ENCODE measurements around the gene LAD1.

DNA sequence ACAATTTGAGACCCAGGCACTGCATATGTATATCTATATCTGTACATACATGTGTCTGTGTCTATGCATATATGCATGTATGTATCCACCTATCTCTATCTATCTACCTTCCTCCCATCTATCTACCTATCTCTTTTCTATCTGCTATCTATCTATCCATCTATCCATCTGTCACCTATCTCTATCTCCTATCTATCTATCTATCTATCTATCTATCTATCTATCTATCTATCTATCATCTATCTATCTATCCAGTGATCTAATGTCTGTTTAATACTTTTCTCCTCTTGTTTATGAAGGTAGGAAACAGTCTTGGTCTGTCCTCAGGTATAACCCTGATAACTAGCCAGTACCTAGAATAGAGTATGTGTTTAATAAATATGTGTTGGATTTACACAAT is 47.5 kb downstream of the LAD1 start:
- TF ChIP-seq, protein P1, sequence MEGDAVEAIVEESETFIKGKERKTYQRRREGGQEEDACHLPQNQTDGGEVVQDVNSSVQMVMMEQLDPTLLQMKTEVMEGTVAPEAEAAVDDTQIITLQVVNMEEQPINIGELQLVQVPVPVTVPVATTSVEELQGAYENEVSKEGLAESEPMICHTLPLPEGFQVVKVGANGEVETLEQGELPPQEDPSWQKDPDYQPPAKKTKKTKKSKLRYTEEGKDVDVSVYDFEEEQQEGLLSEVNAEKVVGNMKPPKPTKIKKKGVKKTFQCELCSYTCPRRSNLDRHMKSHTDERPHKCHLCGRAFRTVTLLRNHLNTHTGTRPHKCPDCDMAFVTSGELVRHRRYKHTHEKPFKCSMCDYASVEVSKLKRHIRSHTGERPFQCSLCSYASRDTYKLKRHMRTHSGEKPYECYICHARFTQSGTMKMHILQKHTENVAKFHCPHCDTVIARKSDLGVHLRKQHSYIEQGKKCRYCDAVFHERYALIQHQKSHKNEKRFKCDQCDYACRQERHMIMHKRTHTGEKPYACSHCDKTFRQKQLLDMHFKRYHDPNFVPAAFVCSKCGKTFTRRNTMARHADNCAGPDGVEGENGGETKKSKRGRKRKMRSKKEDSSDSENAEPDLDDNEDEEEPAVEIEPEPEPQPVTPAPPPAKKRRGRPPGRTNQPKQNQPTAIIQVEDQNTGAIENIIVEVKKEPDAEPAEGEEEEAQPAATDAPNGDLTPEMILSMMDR (IDR thresholded peaks at IDR 0.05): no peak
- TF ChIP-seq EP300 (IDR thresholded peaks at IDR 0.05) (no peak), POLR2A (IDR thresholded peaks at IDR 0.05) (no peak)

Measured in suprapubic skin (tissue), 3 donors.